Mucosa of stomach (tissue), 1 donor: ENCODE measurements around the gene TSPAN1.
A peak's percentile ranks its signal among the peaks of the same experiment; 100 is the strongest.

Experiments used
- H3K27me3 ChIP-seq: one replicate; pipeline ENCODE4 v1.7.0; 2013; ENCODE audit warnings: mild to moderate bottlenecking, low read length; ENCODE audit not compliant: control insufficient read depth, insufficient read depth
- H3K36me3 ChIP-seq: one replicate; pipeline ENCODE4 v1.7.0; 2013; ENCODE audit warnings: low read length; ENCODE audit not compliant: control insufficient read depth, insufficient read depth
- H3K4me1 ChIP-seq: one replicate; pipeline ENCODE4 v1.7.0; 2013; ENCODE audit warnings: mild to moderate bottlenecking, low read length; ENCODE audit not compliant: control insufficient read depth, insufficient read depth
- H3K4me3 ChIP-seq: one replicate; pipeline ENCODE4 v1.7.0; 2013; ENCODE audit warnings: low read length
- H3K9ac ChIP-seq: one replicate; pipeline ENCODE4 v1.7.0; 2013; ENCODE audit warnings: mild to moderate bottlenecking, low read length, moderate library complexity
- H3K9me3 ChIP-seq: one replicate; pipeline ENCODE4 v1.7.0; 2013; ENCODE audit warnings: mild to moderate bottlenecking, low read length, moderate library complexity; ENCODE audit not compliant: control insufficient read depth
- donor health status: Pancreatic carcinoma.

TSPAN1 gene

DNA sequence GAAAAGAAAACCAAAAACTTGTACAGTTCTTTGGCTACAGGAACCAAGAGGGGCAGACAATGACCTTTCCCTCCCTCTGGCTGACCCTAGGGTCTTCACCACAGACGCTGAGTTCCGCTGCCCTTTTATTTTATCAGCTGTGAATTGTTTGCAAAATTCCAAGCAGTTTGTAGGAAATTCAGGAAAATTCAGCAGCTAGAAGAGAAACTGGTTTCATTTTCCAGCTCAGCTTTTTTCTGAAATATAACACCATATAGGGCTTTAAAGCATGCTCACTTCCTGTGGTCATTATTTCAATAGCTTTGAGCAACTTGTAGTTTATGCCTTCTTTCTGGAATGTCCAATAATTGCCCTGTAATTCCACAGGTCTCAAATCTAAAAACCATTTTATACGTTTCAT, 37.0 kb upstream of the TSPAN1 start:
- H3K36me3 ChIP-seq: no peaks in the 10 kb centered on the region
- no peak overlapping the region for H3K9ac ChIP-seq
- no peaks in the 10 kb centered on the region for H3K9me3 ChIP-seq
- H3K27me3 ChIP-seq: no peaks in the 10 kb centered on the region
- no peak overlapping the region for H3K4me3 ChIP-seq
- H3K4me1 ChIP-seq: peaks cover 4% of the 10 kb centered on the region

DNA sequence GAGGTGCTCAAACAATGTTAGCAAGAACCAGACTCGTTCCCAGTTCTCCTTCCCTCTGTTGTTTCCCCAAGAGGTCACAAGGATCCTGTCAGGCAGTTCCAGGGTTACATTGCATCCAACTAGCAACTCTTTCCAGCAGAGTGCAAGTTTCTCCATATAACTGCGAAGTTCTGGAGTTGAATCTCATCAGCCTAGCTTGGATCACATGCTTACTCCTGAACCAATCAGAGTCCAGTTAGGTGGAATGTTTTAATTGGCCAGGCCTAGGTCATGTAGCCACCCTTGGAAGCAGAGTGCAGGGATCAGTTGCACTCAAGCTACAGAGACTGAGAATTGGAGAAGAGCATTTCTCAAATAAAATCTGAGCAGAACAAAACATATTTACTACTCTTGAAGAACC, 26.6 kb upstream of the TSPAN1 start:
- Histone ChIP-seq H3K9ac (no peak overlapping the region), H3K36me3 (no peaks in the 10 kb centered on the region), H3K27me3 (no peaks in the 10 kb centered on the region), H3K4me1 (no peaks in the 10 kb centered on the region), H3K9me3 (no peaks in the 10 kb centered on the region), H3K4me3 (no peak overlapping the region)

DNA sequence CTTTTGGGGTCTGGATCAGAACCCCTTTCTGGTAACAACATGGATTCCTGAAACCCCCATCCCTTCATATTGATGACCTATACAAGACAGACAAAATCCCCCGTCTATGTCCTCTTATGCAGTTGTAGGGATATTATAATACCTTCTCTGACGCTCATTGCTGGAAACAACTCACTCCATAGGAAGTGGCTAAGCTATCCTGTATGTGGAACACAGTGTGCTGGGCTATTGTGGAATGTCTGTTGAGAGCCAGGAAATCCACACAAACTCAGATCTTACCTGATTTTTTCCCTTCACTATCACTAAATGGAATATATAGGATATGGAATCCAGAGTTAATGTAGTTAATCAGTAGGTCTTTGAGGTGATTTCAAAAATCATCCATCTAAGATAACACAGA, 24.8 kb upstream of the TSPAN1 start:
- H3K27me3 ChIP-seq: no peaks in the 10 kb centered on the region
- no peaks in the 10 kb centered on the region for H3K36me3 ChIP-seq
- no peak overlapping the region for H3K4me3 ChIP-seq
- H3K4me1 ChIP-seq: no peaks in the 10 kb centered on the region
- no peak overlapping the region for H3K9ac ChIP-seq
- H3K9me3 ChIP-seq: no peaks in the 10 kb centered on the region

DNA sequence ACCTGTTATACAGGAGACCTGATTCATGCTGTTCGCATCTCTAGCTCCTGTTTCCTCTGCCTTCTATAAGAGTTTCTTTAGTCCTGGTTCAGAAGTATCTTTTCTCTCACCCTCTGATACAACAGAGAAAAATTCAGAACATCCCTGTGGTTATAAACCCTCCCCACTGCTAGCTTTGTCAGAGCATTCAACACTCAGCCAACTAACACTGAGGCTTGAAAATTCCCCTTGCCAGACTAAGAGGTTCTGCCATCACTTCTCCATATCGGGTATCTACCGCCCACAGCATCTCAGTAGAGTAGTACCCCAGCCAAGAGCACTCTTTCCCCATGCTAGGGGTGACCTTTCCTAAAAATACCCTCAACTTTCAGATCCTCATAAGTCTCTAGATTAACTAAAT, 22.9 kb upstream of the TSPAN1 start:
- Histone ChIP-seq H3K4me1 (no peaks in the 10 kb centered on the region), H3K27me3 (no peaks in the 10 kb centered on the region), H3K9ac (no peak overlapping the region), H3K4me3 (no peak overlapping the region), H3K36me3 (no peaks in the 10 kb centered on the region), H3K9me3 (no peaks in the 10 kb centered on the region)

DNA sequence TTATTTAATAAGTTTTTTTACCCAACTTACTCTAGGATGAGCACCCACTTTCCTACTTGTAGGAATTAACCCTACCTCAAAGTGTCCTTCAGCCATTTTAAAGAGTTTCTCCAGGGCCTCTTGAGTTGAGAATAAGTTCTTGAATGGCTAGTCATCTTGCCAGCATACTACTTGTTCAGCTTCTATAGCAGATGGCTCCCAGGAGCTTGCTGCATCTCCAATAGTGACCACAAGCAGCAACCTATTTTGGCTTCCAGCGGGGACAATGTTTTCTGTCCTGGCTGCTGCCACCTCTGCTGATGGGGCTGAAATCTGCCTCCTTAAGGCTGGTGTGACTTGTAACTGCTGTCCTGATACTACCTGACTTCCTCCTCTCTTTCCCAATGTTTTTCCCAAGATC, 21.7 kb upstream of the TSPAN1 start:
- no peaks in the 10 kb centered on the region for H3K4me1 ChIP-seq
- no peak overlapping the region for H3K9ac ChIP-seq
- no peaks in the 10 kb centered on the region for H3K9me3 ChIP-seq
- no peak overlapping the region for H3K4me3 ChIP-seq
- no peaks in the 10 kb centered on the region for H3K27me3 ChIP-seq
- no peaks in the 10 kb centered on the region for H3K36me3 ChIP-seq

DNA sequence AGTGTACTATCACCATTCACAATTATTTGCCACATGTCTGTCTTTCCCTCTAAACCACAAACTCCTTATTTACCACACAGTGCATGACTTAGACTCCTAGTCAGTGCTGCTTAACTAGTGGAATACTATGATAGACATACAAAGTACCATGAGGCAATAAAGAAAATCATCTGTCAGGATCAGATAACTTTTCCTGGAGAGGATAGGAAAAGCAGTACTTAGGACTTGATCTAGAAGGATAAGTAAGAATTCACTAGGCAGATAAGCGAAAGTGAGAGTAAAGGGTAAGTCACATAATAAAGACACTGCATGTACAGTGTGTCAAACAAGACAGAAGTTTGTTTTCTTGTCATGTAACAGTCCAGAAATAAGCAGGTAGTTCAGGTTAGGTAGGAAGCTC, 21.2 kb upstream of the TSPAN1 start:
- no peak overlapping the region for H3K4me3 ChIP-seq
- H3K36me3 ChIP-seq: no peaks in the 10 kb centered on the region
- H3K4me1 ChIP-seq: no peaks in the 10 kb centered on the region
- no peak overlapping the region for H3K9ac ChIP-seq
- H3K27me3 ChIP-seq: no peaks in the 10 kb centered on the region
- H3K9me3 ChIP-seq: no peaks in the 10 kb centered on the region

DNA sequence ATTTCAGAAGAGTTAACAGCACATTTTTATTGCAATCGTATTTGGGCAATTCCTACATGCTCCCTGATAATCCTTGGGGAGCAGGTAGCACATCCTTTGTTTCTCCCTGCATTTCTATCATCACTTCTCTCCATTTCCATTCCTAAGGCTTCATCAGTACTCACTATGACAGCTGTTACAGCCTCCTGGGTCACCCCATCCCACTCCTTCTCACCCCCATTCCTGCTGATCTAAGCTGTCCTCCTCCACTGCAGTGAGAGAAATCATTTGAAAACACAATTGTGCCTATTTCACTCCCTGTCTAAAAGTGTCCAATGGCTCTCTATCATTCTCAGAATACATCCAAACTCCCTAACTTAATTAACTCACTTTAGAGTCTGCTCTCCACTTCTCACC, 17.0 kb upstream of the TSPAN1 start:
- H3K4me1 ChIP-seq: no peaks in the 10 kb centered on the region
- no peaks in the 10 kb centered on the region for H3K27me3 ChIP-seq
- no peaks in the 10 kb centered on the region for H3K9me3 ChIP-seq
- no peaks in the 10 kb centered on the region for H3K36me3 ChIP-seq
- no peak overlapping the region for H3K9ac ChIP-seq
- H3K4me3 ChIP-seq: no peak overlapping the region

DNA sequence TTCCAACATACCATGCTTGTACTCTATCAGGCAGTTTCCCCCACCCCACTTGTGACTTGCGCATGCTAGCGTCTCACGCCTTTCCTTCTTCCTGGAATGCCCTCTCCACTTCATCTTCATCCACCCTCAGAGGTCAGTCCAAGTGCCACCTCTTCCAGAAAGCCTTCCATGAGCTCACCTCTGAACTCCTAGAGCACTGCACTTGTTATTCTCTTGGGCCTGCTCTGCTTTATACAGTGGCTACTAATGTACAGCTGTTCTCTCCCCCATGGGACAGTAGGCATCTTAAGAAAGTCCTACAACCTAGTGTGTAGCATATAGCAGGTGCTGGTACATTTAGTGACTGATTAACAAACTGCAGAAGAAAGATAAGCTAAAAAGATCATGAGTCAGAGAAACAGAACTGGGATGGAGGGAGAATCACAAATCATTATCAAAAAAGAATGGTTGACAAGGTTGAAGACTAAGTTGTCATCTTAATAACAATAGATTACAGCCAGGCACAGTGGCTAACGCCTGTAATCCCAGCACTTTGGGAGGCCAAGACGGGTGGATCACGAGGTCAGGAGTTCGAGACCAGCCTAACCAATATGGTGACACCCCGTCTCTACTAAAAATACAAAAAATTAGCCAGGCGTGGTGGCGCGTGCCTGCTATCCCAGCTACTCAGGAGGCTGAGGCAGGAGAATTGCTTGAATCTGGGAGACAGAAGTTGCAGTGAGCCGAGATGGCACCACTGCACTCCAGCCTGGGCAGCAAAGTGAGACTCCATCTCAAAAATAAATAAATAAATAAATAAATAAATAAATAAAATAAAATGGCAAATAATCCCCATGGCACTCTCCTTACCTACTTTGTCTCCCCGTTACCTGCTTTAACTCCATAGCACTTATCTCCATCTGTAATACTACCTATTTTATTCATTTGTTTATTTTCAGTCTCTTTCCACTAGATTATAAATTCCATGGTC, 16.3 kb upstream of the TSPAN1 start:
- Histone ChIP-seq H3K4me3 (no peak overlapping the region), H3K4me1 (no peaks in the 10 kb centered on the region), H3K9ac (no peak overlapping the region), H3K36me3 (no peaks in the 10 kb centered on the region), H3K9me3 (no peaks in the 10 kb centered on the region), H3K27me3 (no peaks in the 10 kb centered on the region)

DNA sequence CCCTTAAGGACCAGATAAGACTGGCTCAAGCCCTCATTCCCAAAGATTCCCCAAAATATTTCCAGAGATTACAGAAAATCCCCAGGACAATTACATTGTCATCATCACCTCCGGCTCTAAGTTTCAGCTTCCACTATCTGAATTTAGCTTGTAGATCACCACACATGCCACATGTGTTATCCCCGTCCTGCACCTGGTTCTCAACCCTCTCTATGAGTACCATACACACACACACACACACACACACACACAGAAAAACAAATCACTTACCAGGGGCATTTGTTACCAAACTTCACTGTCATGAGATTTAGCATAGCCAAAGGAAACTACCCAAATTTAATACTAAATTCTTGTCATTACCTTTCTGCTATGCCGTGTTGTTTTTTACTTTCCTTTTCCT, 15.4 kb upstream of the TSPAN1 start:
- H3K4me1 ChIP-seq: no peaks in the 10 kb centered on the region
- H3K36me3 ChIP-seq: no peaks in the 10 kb centered on the region
- H3K27me3 ChIP-seq: no peaks in the 10 kb centered on the region
- no peaks in the 10 kb centered on the region for H3K9me3 ChIP-seq
- H3K4me3 ChIP-seq: no peak overlapping the region
- no peak overlapping the region for H3K9ac ChIP-seq

DNA sequence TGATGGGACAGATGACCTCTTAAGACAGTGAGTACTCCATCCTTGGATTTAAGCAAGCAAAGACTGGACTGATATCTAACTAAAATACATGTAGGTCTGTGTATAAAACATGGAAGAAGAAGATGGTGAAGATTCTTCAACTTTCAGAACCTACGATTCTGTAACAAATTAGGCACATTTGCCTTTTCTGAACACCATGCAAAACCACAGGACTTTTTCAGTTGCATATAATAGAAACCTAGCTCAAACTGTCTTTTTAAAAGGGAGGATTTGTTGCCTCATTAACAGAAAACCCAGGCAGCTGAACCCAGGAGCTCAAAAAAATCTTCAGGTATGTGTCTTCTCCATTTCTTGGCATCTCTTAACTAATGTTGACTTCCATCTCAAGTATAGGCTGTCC, 14.7 kb upstream of the TSPAN1 start:
- no peaks in the 10 kb centered on the region for H3K27me3 ChIP-seq
- H3K4me3 ChIP-seq: no peak overlapping the region
- no peak overlapping the region for H3K9ac ChIP-seq
- no peaks in the 10 kb centered on the region for H3K9me3 ChIP-seq
- H3K36me3 ChIP-seq: no peaks in the 10 kb centered on the region
- H3K4me1 ChIP-seq: no peaks in the 10 kb centered on the region

DNA sequence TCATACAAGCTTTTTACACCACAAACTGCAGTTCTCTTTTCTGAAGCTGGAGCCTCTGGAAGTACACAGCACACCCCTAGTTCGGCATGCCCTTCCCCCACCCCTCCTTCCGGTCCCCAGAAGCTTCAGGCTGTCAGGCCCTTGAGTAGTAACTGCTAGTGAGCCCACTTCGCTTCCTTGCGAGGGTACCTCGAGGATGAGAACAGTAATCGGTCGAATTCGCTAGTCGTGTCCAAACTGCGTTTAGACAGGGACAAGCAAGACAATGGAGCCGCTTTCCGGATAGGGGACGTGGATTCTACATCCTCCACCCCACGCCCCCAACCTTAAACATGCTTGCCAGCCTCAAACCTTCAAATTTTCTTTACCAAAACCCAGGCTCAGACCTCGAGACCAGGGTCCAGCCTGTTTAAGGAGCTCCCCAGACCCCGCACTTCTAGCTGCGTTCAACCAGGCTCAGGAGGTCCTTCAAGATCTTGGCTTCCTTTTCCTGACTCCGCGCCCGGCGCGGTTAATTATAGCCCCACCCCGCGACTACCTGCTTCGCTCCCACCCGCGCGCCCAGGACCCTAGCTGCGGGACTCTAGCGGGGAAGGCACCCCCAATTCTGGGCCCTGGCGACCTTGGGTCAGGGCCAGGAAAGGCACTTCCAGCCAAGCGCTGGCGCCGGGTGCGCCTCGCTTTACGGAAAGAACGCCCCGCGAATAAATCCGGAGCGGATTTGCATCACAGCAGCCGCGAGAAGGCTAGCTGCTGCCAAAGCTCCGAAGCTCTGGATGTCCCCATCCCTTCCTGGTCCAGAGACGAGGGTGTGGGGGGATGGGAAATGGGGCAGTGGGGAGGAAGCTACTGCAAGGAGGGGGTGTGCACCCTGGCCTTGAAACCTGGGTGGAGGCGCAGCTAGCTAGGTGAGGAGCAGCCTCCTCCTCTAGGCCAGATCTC, 8.1 kb upstream of the TSPAN1 start:
- Histone ChIP-seq H3K4me3 (no peak overlapping the region), H3K4me1 (peaks cover 22% of the 10 kb centered on the region), H3K9ac (peak overlapping the region; percentile 36), H3K36me3 (no peaks in the 10 kb centered on the region), H3K9me3 (no peaks in the 10 kb centered on the region), H3K27me3 (peaks cover 13% of the 10 kb centered on the region)

DNA sequence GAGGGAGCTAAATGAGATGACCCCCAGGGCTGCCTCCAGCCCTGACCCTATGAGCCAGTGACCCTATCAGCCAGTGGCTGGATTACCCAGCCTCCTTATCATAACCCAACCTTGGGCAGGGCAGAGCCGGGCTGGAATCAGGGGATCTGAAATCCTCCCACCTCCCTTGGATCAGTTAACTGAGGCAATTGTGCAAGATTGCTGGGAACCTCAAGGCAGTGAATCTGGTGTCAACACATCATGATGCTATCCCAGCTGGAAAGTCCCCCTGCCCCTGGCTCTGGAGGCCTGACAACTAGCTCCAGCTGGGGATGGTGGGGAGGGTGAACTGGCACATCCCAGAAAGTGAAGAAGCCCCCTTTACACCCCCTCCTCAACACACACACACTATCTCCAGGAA, 6.4 kb upstream of the TSPAN1 start:
- Histone ChIP-seq H3K9me3 (no peaks in the 10 kb centered on the region), H3K9ac (no peak overlapping the region), H3K4me1 (peaks cover 30% of the 10 kb centered on the region), H3K36me3 (no peaks in the 10 kb centered on the region), H3K27me3 (peaks cover 13% of the 10 kb centered on the region), H3K4me3 (no peak overlapping the region)
